ENCODE data around the gene SIGLEC12.

GRCh38 chr19:51548891-51549305 is 47.3 kb upstream of the SIGLEC12 start:
- TF ChIP-seq CTCF (IDR thresholded peaks at IDR 0.05): no peak
- TF ChIP-seq POLR2A (IDR thresholded peaks at IDR 0.05): no peak

Data from thyroid gland (tissue), 4 donors.